HG03378 (cell line): ENCODE results near the gene MGRN1.

Experiments
- ATAC-seq: cut with Tn5 transposase; IDR thresholded peaks from one replicate; pipeline ENCODE4 v1.9.1; 2021; ENCODE audit warnings: mild to moderate bottlenecking, moderate library complexity; ENCODE audit not compliant: unreplicated experiment

MGRN1 gene

GRCh38 chr16:4618645-4619418 lies 5.8 kb upstream of the MGRN1 start:
- ATAC-seq, result no peak

GRCh38 chr16:4623593-4623992 lies 1.0 kb upstream of the MGRN1 start:
- ATAC-seq, result no peak

GRCh38 chr16:4624827-4625559 lies 367 bp downstream of the MGRN1 start:
- ATAC-seq, result peak; percentile 47

GRCh38 chr16:4625560-4626159 lies 1.0 kb downstream of the MGRN1 start:
- no peak for ATAC-seq

- no peak for ATAC-seq
Measured at GRCh38 chr16:4626396-4626795, 1.8 kb downstream of the MGRN1 start.

GRCh38 chr16:4628283-4628682 lies 3.7 kb downstream of the MGRN1 start:
- no peak for ATAC-seq

- ATAC-seq, result no peak
Measured at GRCh38 chr16:4631444-4631843, 6.8 kb downstream of the MGRN1 start.

GRCh38 chr16:4633910-4634635 lies 9.4 kb downstream of the MGRN1 start:
- no peak for ATAC-seq

- ATAC-seq, result no peak
Measured at GRCh38 chr16:4634768-4635167, 10.1 kb downstream of the MGRN1 start.

GRCh38 chr16:4636196-4636595 lies 11.6 kb downstream of the MGRN1 start:
- no peak for ATAC-seq

GRCh38 chr16:4637501-4638166 lies 13.0 kb downstream of the MGRN1 start:
- no peak for ATAC-seq

- ATAC-seq, result no peak
Measured at GRCh38 chr16:4639899-4640509, 15.4 kb downstream of the MGRN1 start.

GRCh38 chr16:4640572-4641305 lies 16.1 kb downstream of the MGRN1 start:
- no peak for ATAC-seq

- ATAC-seq, result no peak
Measured at GRCh38 chr16:4641306-4641687, 16.7 kb downstream of the MGRN1 start.

GRCh38 chr16:4641895-4642294 lies 17.3 kb downstream of the MGRN1 start:
- ATAC-seq, result no peak

GRCh38 chr16:4646773-4647643 lies 22.4 kb downstream of the MGRN1 start:
- no peak for ATAC-seq

- no peak for ATAC-seq
Measured at GRCh38 chr16:4647644-4647980, 23.0 kb downstream of the MGRN1 start.

GRCh38 chr16:4648917-4649316 lies 24.3 kb downstream of the MGRN1 start:
- ATAC-seq, result no peak
